Measurements from ENCODE around the gene KITLG. TPM values are rescaled to one million over a fixed set of nuclear protein-coding genes. Genes with fewer than 3 reads are reported as not detected.

The KITLG gene
- total and polyA plus RNA-seq, 4 donors: 0.39 to 3.0 (median 0.86) TPM

DNA sequence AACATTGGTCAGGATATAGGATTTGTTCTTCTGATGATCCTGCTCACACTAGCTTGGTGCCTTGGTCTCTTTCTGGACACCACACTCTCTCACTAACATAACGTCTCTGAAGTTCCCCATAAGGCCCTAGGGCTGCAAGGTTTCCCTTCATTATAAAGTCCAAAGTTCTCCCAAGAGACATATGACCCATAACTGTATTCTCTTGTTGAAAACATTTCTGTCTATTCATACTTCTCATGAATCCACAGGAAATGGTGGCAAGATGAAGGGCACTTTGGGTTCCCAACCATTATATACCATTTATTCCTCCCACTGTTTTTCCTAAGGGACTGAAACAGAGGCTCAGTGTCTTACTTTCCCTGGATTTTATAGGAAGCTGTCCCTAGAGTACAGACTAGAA lies 37.1 kb upstream of the KITLG start:
- Histone ChIP-seq H3K9me3 (ENCODE audit: control insufficient read depth in 4 of 4, low read length in 3 of 4) (no peaks in the 10 kb centered on the region), H3K27ac (ENCODE audit: low read depth in 1 of 2, low read length in 2 of 2) (no peak overlapping the region), H3K4me3 (ENCODE audit: low read depth in 1 of 3, low read length in 3 of 3) (no peak overlapping the region), H3K4me1 (ENCODE audit: control insufficient read depth in 4 of 4, insufficient read depth in 4 of 4, low read length in 3 of 4) (no peaks in the 10 kb centered on the region), H3K9ac (ENCODE audit: low read depth in 1 of 2, low read length in 2 of 2) (no peak overlapping the region), H3K27me3 (ENCODE audit: control insufficient read depth in 4 of 4, insufficient read depth in 4 of 4, low read length in 3 of 4) (no peaks in the 10 kb centered on the region), H3K36me3 (ENCODE audit: control insufficient read depth in 4 of 4, insufficient read depth in 3 of 4, low read depth in 1 of 4, low read length in 3 of 4) (no peaks in the 10 kb centered on the region)
- no peak for DNase-seq (ENCODE audit: low spot score)
- 73% methylated on average over 1 of the region's 1 CpG for WGBS
- TF ChIP-seq FOXA1 (IDR thresholded peaks at IDR 0.05) (no peak), FOXA2 (IDR thresholded peaks at IDR 0.05) (no peak), RAD21 (IDR thresholded peaks at IDR 0.05) (no peak), YY1 (IDR thresholded peaks at IDR 0.05) (no peak), SP1 (IDR thresholded peaks at IDR 0.05) (no peak)

DNA sequence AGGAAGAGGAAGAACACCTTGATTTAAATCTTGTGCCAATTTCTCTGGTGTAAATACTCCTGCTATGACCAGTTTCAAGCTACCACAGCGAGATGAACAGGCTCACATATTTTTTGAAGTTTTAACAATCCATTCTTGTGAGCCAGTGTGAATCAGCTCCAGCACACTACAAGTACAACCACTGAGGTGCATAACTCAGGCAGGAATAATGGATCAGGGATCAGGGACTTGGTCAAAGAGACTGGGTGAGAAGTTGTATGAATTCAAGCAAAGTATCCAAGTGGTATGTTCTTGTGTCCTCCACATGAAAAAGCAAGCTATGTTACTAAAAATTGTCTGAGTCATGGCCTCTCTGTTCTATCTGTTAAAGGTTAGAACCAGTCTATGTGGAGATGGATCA lies 35.2 kb upstream of the KITLG start:
- no peak overlapping the region for H3K27ac ChIP-seq (ENCODE audit: low read depth in 1 of 2, low read length in 2 of 2)
- TF ChIP-seq YY1 (IDR thresholded peaks at IDR 0.05): no peak
- TF ChIP-seq HNF4A (conservative IDR thresholded peaks at IDR 0.05): no peak
- TF ChIP-seq SP1 (IDR thresholded peaks at IDR 0.05): no peak
- H3K27me3 ChIP-seq (ENCODE audit: control insufficient read depth in 4 of 4, insufficient read depth in 4 of 4, low read length in 3 of 4): no peaks in the 10 kb centered on the region
- no peaks in the 10 kb centered on the region for H3K36me3 ChIP-seq (ENCODE audit: control insufficient read depth in 4 of 4, insufficient read depth in 3 of 4, low read depth in 1 of 4, low read length in 3 of 4)
- H3K9me3 ChIP-seq (ENCODE audit: control insufficient read depth in 4 of 4, low read length in 3 of 4): no peaks in the 10 kb centered on the region
- no peak overlapping the region for H3K4me3 ChIP-seq (ENCODE audit: low read depth in 1 of 3, low read length in 3 of 3)
- no peak for DNase-seq (ENCODE audit: low spot score)
- H3K4me1 ChIP-seq (ENCODE audit: control insufficient read depth in 4 of 4, insufficient read depth in 4 of 4, low read length in 3 of 4): no peaks in the 10 kb centered on the region
- H3K9ac ChIP-seq (ENCODE audit: low read depth in 1 of 2, low read length in 2 of 2): no peak overlapping the region
- WGBS: 78% methylated on average over 1 of the region's 1 CpG

DNA sequence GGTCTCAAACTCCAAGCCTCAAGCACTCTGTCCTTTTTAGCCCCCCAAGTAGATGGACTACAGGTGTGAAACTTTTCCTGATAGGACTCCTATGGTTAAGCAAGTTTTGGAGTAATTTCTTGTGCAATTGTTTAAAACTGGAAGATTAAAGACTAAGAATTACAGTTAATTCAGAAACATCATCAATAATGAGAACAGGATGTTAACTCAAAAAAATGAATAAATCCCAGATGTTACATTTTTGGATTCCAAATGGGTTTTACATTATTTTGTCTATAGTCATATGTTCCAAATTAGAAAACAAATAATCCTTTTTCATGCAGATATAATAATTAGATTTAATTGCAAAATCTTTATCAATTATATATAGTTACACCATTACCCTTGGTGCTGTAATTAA lies 24.4 kb upstream of the KITLG start:
- TF ChIP-seq, protein P1, sequence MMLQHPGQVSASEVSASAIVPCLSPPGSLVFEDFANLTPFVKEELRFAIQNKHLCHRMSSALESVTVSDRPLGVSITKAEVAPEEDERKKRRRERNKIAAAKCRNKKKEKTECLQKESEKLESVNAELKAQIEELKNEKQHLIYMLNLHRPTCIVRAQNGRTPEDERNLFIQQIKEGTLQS (IDR thresholded peaks at IDR 0.05): no peak
- TF ChIP-seq, protein P2, sequence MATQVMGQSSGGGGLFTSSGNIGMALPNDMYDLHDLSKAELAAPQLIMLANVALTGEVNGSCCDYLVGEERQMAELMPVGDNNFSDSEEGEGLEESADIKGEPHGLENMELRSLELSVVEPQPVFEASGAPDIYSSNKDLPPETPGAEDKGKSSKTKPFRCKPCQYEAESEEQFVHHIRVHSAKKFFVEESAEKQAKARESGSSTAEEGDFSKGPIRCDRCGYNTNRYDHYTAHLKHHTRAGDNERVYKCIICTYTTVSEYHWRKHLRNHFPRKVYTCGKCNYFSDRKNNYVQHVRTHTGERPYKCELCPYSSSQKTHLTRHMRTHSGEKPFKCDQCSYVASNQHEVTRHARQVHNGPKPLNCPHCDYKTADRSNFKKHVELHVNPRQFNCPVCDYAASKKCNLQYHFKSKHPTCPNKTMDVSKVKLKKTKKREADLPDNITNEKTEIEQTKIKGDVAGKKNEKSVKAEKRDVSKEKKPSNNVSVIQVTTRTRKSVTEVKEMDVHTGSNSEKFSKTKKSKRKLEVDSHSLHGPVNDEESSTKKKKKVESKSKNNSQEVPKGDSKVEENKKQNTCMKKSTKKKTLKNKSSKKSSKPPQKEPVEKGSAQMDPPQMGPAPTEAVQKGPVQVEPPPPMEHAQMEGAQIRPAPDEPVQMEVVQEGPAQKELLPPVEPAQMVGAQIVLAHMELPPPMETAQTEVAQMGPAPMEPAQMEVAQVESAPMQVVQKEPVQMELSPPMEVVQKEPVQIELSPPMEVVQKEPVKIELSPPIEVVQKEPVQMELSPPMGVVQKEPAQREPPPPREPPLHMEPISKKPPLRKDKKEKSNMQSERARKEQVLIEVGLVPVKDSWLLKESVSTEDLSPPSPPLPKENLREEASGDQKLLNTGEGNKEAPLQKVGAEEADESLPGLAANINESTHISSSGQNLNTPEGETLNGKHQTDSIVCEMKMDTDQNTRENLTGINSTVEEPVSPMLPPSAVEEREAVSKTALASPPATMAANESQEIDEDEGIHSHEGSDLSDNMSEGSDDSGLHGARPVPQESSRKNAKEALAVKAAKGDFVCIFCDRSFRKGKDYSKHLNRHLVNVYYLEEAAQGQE (IDR thresholded peaks at IDR 0.05): no peak
- TF ChIP-seq JUND (IDR thresholded peaks at IDR 0.05): no peak
- TF ChIP-seq FOXA2 (IDR thresholded peaks at IDR 0.05): no peak
- no peak for TF ChIP-seq YY1 (IDR thresholded peaks at IDR 0.05)
- no peak for TF ChIP-seq EGR1 (IDR thresholded peaks at IDR 0.05; ENCODE audit: low read depth in 2 of 2)
- TF ChIP-seq NR2F2 (IDR thresholded peaks at IDR 0.05): no peak
- TF ChIP-seq GABPA (IDR thresholded peaks at IDR 0.05 in 1 of 2, conservative IDR thresholded peaks at IDR 0.05 in 1 of 2): no peak
- TF ChIP-seq, protein P3, sequence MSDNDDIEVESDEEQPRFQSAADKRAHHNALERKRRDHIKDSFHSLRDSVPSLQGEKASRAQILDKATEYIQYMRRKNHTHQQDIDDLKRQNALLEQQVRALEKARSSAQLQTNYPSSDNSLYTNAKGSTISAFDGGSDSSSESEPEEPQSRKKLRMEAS (IDR thresholded peaks at IDR 0.05): no peak
- no peak for TF ChIP-seq FOXA1 (IDR thresholded peaks at IDR 0.05)
- TF ChIP-seq RXRA (IDR thresholded peaks at IDR 0.05): no peak
- Histone ChIP-seq H3K4me3 (ENCODE audit: low read depth in 1 of 3, low read length in 3 of 3) (no peak overlapping the region), H3K36me3 (ENCODE audit: control insufficient read depth in 4 of 4, insufficient read depth in 3 of 4, low read depth in 1 of 4, low read length in 3 of 4) (no peaks in the 10 kb centered on the region), H3K27me3 (ENCODE audit: control insufficient read depth in 4 of 4, insufficient read depth in 4 of 4, low read length in 3 of 4) (no peaks in the 10 kb centered on the region), H3K9ac (ENCODE audit: low read depth in 1 of 2, low read length in 2 of 2) (no peak overlapping the region), H3K4me1 (ENCODE audit: control insufficient read depth in 4 of 4, insufficient read depth in 4 of 4, low read length in 3 of 4) (no peaks in the 10 kb centered on the region), H3K9me3 (ENCODE audit: control insufficient read depth in 4 of 4, low read length in 3 of 4) (no peaks in the 10 kb centered on the region), H3K27ac (ENCODE audit: low read depth in 1 of 2, low read length in 2 of 2) (no peak overlapping the region)
- no peak for DNase-seq (ENCODE audit: low spot score)
